ENCODE measurements around the gene GNPTAB. TPM values are rescaled to one million over a fixed set of nuclear protein-coding genes. Genes with fewer than 3 reads are reported as not detected.
"Not testable (repeated sequence)": the region's sequence is repeated elsewhere in the genome, so short reads cannot be mapped to it uniquely, and the experiment has no call there.

GNPTAB gene
- total RNA-seq, 2 donors from 2014 or later: 15.5 to 27.2 TPM

DNA sequence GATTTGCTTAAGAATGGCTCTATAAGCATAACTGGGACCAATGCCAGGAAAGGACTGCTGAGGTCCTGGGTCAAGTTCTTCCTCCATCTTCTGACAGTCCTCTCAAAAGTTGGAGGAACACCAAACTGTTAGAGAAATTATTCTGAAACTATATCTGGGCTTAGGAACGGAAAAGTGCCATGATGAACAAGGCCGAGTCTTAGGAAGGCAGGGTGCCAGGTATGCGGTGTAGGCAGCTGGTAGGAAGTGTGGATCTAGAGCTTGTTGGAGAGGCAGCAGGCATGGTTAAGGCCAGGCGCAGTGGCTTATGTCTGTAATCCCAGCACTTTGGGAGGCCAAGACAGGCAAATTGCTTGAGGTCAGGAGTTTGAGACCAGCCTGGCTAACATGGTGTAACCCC, 7.7 kb downstream of the GNPTAB start:
- Histone ChIP-seq H3K27me3 (no peaks in the 10 kb centered on the region), H3K4me1 (peaks cover 4% of the 10 kb centered on the region), H3K4me3 (no peak overlapping the region), H3K27ac (no peak overlapping the region), H3K9me3 (no peaks in the 10 kb centered on the region), H3K36me3 (replicated peaks in 1 of 2; ENCODE audit: insufficient read depth in 1 of 2, low read depth in 2 of 2) (no peaks in the 10 kb centered on the region)
- 82 to 87% methylated on average over 4 of the region's 4 CpGs for WGBS, 2 donors
- TF ChIP-seq, protein P1, sequence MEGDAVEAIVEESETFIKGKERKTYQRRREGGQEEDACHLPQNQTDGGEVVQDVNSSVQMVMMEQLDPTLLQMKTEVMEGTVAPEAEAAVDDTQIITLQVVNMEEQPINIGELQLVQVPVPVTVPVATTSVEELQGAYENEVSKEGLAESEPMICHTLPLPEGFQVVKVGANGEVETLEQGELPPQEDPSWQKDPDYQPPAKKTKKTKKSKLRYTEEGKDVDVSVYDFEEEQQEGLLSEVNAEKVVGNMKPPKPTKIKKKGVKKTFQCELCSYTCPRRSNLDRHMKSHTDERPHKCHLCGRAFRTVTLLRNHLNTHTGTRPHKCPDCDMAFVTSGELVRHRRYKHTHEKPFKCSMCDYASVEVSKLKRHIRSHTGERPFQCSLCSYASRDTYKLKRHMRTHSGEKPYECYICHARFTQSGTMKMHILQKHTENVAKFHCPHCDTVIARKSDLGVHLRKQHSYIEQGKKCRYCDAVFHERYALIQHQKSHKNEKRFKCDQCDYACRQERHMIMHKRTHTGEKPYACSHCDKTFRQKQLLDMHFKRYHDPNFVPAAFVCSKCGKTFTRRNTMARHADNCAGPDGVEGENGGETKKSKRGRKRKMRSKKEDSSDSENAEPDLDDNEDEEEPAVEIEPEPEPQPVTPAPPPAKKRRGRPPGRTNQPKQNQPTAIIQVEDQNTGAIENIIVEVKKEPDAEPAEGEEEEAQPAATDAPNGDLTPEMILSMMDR (IDR thresholded peaks at IDR 0.05): no peak
- no peak for TF ChIP-seq POLR2A (IDR thresholded peaks at IDR 0.05)
- ATAC-seq (no peak), DNase-seq (no peak)
- intact Hi-C loops (cut with DNase I): no loop called here

- Histone ChIP-seq H3K27ac (no peak overlapping the region), H3K4me3 (no peak overlapping the region), H3K9me3 (no peaks in the 10 kb centered on the region), H3K27me3 (no peaks in the 10 kb centered on the region), H3K4me1 (peaks cover 4% of the 10 kb centered on the region), H3K36me3 (replicated peaks in 1 of 2; ENCODE audit: insufficient read depth in 1 of 2, low read depth in 2 of 2) (no peaks in the 10 kb centered on the region)
- 84 to 96% methylated on average over 2 of the region's 2 CpGs for WGBS, 2 donors
- ATAC-seq (no peak), DNase-seq (no peak)
- TF ChIP-seq POLR2A (IDR thresholded peaks at IDR 0.05): no peak
- TF ChIP-seq, protein P1 (IDR thresholded peaks at IDR 0.05): no peak
- intact Hi-C loops (cut with DNase I): no loop called here
These were observed 11.3 kb downstream of the GNPTAB start for GRCh38 chr12:101819467-101819866.

DNA sequence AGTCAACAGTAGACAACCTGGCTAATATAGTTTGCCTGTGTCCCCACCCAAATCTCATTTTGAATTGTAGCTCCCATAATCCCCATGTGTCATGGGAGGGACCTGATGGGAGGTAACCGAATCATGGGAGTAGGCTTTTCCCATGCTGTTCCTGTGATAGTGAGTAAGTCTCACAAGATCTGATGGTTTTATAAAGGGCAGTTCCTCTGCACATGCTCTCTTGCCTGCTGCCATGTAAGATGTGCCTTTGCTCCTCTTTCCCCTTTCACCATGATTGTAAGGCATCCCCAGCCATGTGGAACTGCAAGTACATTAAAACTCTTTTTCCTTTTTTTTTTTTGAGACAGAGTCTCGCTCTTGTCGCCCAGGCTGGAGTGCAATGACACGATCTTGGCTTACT, 12.1 kb downstream of the GNPTAB start:
- ATAC-seq; intact Hi-C loops (cut with DNase I); H3K9me3 ChIP-seq; H3K4me1 ChIP-seq; H3K4me3 ChIP-seq; H3K27me3 ChIP-seq; H3K36me3 ChIP-seq (replicated peaks in 1 of 2; ENCODE audit: insufficient read depth in 1 of 2, low read depth in 2 of 2); H3K27ac ChIP-seq; DNase-seq: not testable (repeated sequence)
- WGBS, 2 donors: 94 to 98% methylated on average over 4 of the region's 4 CpGs

- Histone ChIP-seq H3K36me3 (replicated peaks in 1 of 2; ENCODE audit: insufficient read depth in 1 of 2, low read depth in 2 of 2) (no peaks in the 10 kb centered on the region), H3K4me1 (peaks cover 20% of the 10 kb centered on the region), H3K9me3 (no peaks in the 10 kb centered on the region), H3K4me3 (no peak overlapping the region), H3K27me3 (no peaks in the 10 kb centered on the region), H3K27ac (no peak overlapping the region)
- DNase-seq (no peak), ATAC-seq (no peak)
- TF ChIP-seq POLR2A (IDR thresholded peaks at IDR 0.05): no peak
- TF ChIP-seq, protein P1 (IDR thresholded peaks at IDR 0.05): no peak
- WGBS, 2 donors: 90 to 93% methylated on average over 2 of the region's 2 CpGs
- intact Hi-C loops (cut with DNase I): no loop called here
These were observed 17.6 kb downstream of the GNPTAB start for GRCh38 chr12:101813117-101813516.

GRCh38 chr12:101812716-101813115, 18.0 kb downstream of the GNPTAB start:
- ATAC-seq; H3K27ac ChIP-seq; H3K27me3 ChIP-seq; DNase-seq; intact Hi-C loops (cut with DNase I); H3K36me3 ChIP-seq (replicated peaks in 1 of 2; ENCODE audit: insufficient read depth in 1 of 2, low read depth in 2 of 2); H3K9me3 ChIP-seq; H3K4me3 ChIP-seq: not testable (repeated sequence)
- WGBS, 2 donors: 88 to 100% methylated on average over 1 of the region's 1 CpG
- H3K4me1 ChIP-seq: peaks cover 20% of the 10 kb centered on the region

DNA sequence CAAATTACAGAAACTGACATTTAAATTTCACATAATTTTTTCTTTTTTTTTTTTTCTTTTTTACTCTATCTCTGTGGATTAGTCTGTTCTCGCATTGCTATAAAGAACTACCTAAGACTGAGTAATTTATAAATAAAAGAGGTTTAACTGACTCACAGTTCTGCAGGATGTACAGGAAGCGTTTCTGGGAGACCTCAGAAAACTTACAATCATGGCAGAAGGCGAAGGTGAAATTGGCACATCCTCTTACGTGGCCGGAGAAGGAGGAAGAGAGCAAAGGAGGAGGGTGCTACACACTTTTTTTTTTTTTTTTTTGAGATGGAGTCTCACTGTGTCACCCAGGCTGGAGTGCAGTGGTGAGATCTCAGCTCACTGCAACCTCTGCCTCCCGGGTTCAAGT, 19.4 kb downstream of the GNPTAB start:
- intact Hi-C loops (cut with DNase I); H3K27me3 ChIP-seq; ATAC-seq; H3K4me3 ChIP-seq; H3K9me3 ChIP-seq; H3K27ac ChIP-seq; H3K36me3 ChIP-seq (replicated peaks in 1 of 2; ENCODE audit: insufficient read depth in 1 of 2, low read depth in 2 of 2); DNase-seq: not testable (repeated sequence)
- peaks cover 20% of the 10 kb centered on the region for H3K4me1 ChIP-seq
- 85 to 90% methylated on average over 6 of the region's 6 CpGs for WGBS, 2 donors
